Astrocyte (in vitro differentiated cells and primary cell): Measurements from ENCODE around the gene SLC7A9. TPM values are rescaled to one million over a fixed set of nuclear protein-coding genes. Genes with fewer than 3 reads are reported as not detected.

Experiments
- DNase-seq: peaks from one replicate; pipeline ENCODE4 v3.0.0-alpha.2; 2010; ENCODE audit warnings: low read depth
- FAIRE-seq: peaks from 2 replicates; lab custom pipeline; 2011; peaks lifted over from hg19 to GRCh38; lab: Jason Lieb, UNC
- H2AFZ ChIP-seq: 2 replicates; pipeline ENCODE4 v1.6.0; 2012; ENCODE audit warnings: low read depth, low read length, inconsistent platforms
- H3K27ac ChIP-seq: 2 replicates; pipeline ENCODE4 v1.5.1; 2011; ENCODE audit warnings: low read depth, low read length, inconsistent platforms
- H3K27me3 ChIP-seq: 2 replicates; pipeline ENCODE4 v1.6.0; 2011; ENCODE audit warnings: low read length, inconsistent platforms; ENCODE audit not compliant: insufficient read depth
- H3K36me3 ChIP-seq: 2 replicates; pipeline ENCODE4 v1.5.1; 2011; ENCODE audit warnings: low read length, inconsistent platforms; ENCODE audit not compliant: insufficient read depth
- H3K4me1 ChIP-seq: 2 replicates; pipeline ENCODE4 v1.5.1; 2011; ENCODE audit warnings: low read length, inconsistent platforms; ENCODE audit not compliant: insufficient read depth
- H3K4me2 ChIP-seq: 2 replicates; pipeline ENCODE4 v1.6.0; 2012; ENCODE audit warnings: low read length, inconsistent platforms
- H3K4me3 ChIP-seq: 2 replicates; pipeline ENCODE4 v1.5.1; 2011; ENCODE audit warnings: low read depth, mild to moderate bottlenecking, low read length, inconsistent platforms; ENCODE audit not compliant: insufficient read depth
- H3K79me2 ChIP-seq: 2 replicates; pipeline ENCODE4 v1.6.0; 2012; ENCODE audit warnings: mild to moderate bottlenecking, low read length, inconsistent platforms; ENCODE audit not compliant: insufficient read depth
- H3K9ac ChIP-seq: 2 replicates; pipeline ENCODE4 v1.6.0; 2012; ENCODE audit warnings: mild to moderate bottlenecking, low read length, inconsistent platforms
- H3K9me3 ChIP-seq: 2 replicates; pipeline ENCODE4 v1.5.1; 2012; ENCODE audit warnings: low read depth, mild to moderate bottlenecking, low read length, inconsistent platforms; ENCODE audit not compliant: insufficient read depth
- H4K20me1 ChIP-seq: 2 replicates; pipeline ENCODE4 v1.6.0; 2012; ENCODE audit warnings: low read length, inconsistent platforms; ENCODE audit not compliant: insufficient read depth
- H3K27ac Mint-ChIP-seq: one replicate; pipeline ENCODE4 v1.8.0; 2021; ENCODE audit warnings: mild to moderate bottlenecking, mixed read lengths; ENCODE audit not compliant: unreplicated experiment
- H3K27me3 Mint-ChIP-seq: one replicate; pipeline ENCODE4 v1.8.0; 2021; ENCODE audit warnings: low read depth, mixed read lengths; ENCODE audit not compliant: unreplicated experiment
- H3K36me3 Mint-ChIP-seq: one replicate; pipeline ENCODE4 v1.8.0; 2021; ENCODE audit warnings: low read depth, mixed read lengths; ENCODE audit not compliant: unreplicated experiment
- H3K4me1 Mint-ChIP-seq: one replicate; pipeline ENCODE4 v1.8.0; 2021; ENCODE audit warnings: low read depth, mixed read lengths; ENCODE audit not compliant: unreplicated experiment
- H3K4me3 Mint-ChIP-seq: one replicate; pipeline ENCODE4 v1.8.0; 2021; ENCODE audit warnings: mild to moderate bottlenecking, moderate library complexity, mixed read lengths; ENCODE audit not compliant: unreplicated experiment
- H3K9me3 Mint-ChIP-seq: one replicate; pipeline ENCODE4 v1.8.0; 2021; ENCODE audit warnings: mild to moderate bottlenecking, mixed read lengths; ENCODE audit not compliant: unreplicated experiment
- CTCF ChIP-seq: IDR thresholded peaks from 2 replicates; pipeline ENCODE4 v1.5.1; 2011; ENCODE audit warnings: low read depth, mild to moderate bottlenecking, inconsistent platforms, low read length, moderate library complexity; ENCODE audit not compliant: insufficient read depth
- EZH2 ChIP-seq: IDR thresholded peaks from 2 replicates; pipeline ENCODE4 v1.6.1; 2012; ENCODE audit warnings: mild to moderate bottlenecking, low read length, inconsistent platforms; ENCODE audit not compliant: insufficient read depth
- total RNA-seq: library from RNA; stranded (reverse); gene quantifications from 2 replicates; pipeline ENCODE4 v1.2.1, GENCODE V29; 2021

Gene SLC7A9
- total RNA-seq, 1 donor from 2014 or later, result 0.45 TPM

- no peak for DNase-seq
- Mint-ChIP-seq H3K4me3 (no peak overlapping the region), H3K36me3 (peaks cover 4% of the 10 kb centered on the region), H3K27ac (no peak overlapping the region), H3K9me3 (peaks cover 3% of the 10 kb centered on the region), H3K4me1 (peaks cover 8% of the 10 kb centered on the region), H3K27me3 (peaks cover 55% of the 10 kb centered on the region)
- no peak overlapping the region for H3K27ac ChIP-seq
- H2AFZ ChIP-seq, result no peak overlapping the region
- no peak overlapping the region for H3K9ac ChIP-seq
- no peaks in the 10 kb centered on the region for H3K79me2 ChIP-seq
- H3K9me3 ChIP-seq, result no peaks in the 10 kb centered on the region
- TF ChIP-seq EZH2, result no peak
- no peak for TF ChIP-seq CTCF
- H3K4me3 ChIP-seq, result no peak overlapping the region
- FAIRE-seq, result no peak
- H4K20me1 ChIP-seq, result no peaks in the 10 kb centered on the region
- no peaks in the 10 kb centered on the region for H3K4me1 ChIP-seq
- no peak overlapping the region for H3K4me2 ChIP-seq
- no peaks in the 10 kb centered on the region for H3K36me3 ChIP-seq
- peaks cover 2% of the 10 kb centered on the region for H3K27me3 ChIP-seq
These were observed 51.0 kb downstream of the SLC7A9 start for GRCh38 chr19:32818536-32818935.

GRCh38 chr19:32817569-32818476 lies 51.7 kb downstream of the SLC7A9 start:
- Histone ChIP-seq H2AFZ (no peak overlapping the region), H3K79me2 (no peaks in the 10 kb centered on the region), H4K20me1 (no peaks in the 10 kb centered on the region), H3K9ac (no peak overlapping the region), H3K9me3 (no peaks in the 10 kb centered on the region), H3K4me1 (no peaks in the 10 kb centered on the region), H3K4me2 (no peak overlapping the region), H3K27ac (no peak overlapping the region), H3K4me3 (no peak overlapping the region), H3K27me3 (peaks cover 2% of the 10 kb centered on the region), H3K36me3 (no peaks in the 10 kb centered on the region)
- no peak for TF ChIP-seq CTCF
- TF ChIP-seq EZH2, result no peak
- Mint-ChIP-seq H3K4me1 (peaks cover 8% of the 10 kb centered on the region), H3K27ac (no peak overlapping the region), H3K9me3 (peaks cover 2% of the 10 kb centered on the region), H3K36me3 (peaks cover 1% of the 10 kb centered on the region), H3K27me3 (peaks cover 49% of the 10 kb centered on the region), H3K4me3 (no peak overlapping the region)
- no peak for DNase-seq
- FAIRE-seq, result no peak
